Small intestine (tissue), 7 donors: ENCODE data around the gene TGM3. TPM values are rescaled to one million over a fixed set of nuclear protein-coding genes. Genes with fewer than 3 reads are reported as not detected.
A peak's percentile ranks its signal among the peaks of the same experiment; 100 is the strongest.

Experiments
- DNase-seq, 2 donors: peaks; one replicate each; pipeline versions ENCODE4 v3.0.0 to v3.0.0-alpha.2; 2013
- FAIRE-seq: peaks from 2 replicates; lab custom pipeline; 2012; peaks lifted over from hg19 to GRCh38; lab: Jason Lieb, UNC
- H3K27ac ChIP-seq, 3 donors: one replicate each; pipeline ENCODE4 v1.5.1; 2013; ENCODE audit warnings: low read length in 2 of 3, mild to moderate bottlenecking in 2 of 3, control low read depth in 1 of 3, inconsistent platforms in 1 of 3, low read depth in 1 of 3, moderate library complexity in 1 of 3
- H3K27me3 ChIP-seq, 3 donors: one replicate each; pipeline ENCODE4 v1.6.1; 2013; ENCODE audit warnings: low read length in 3 of 3, inconsistent platforms in 1 of 3; ENCODE audit not compliant: control insufficient read depth in 3 of 3, insufficient read depth in 3 of 3
- H3K36me3 ChIP-seq, 3 donors: one replicate each; pipeline ENCODE4 v1.6.1; 2013; ENCODE audit warnings: low read length in 3 of 3, inconsistent platforms in 1 of 3, low read depth in 1 of 3, mild to moderate bottlenecking in 1 of 3, moderate library complexity in 1 of 3; ENCODE audit not compliant: control insufficient read depth in 3 of 3, insufficient read depth in 2 of 3
- H3K4me1 ChIP-seq, 3 donors: one replicate each; pipeline ENCODE4 v1.6.1; 2013; ENCODE audit warnings: low read length in 2 of 3, inconsistent platforms in 1 of 3, low read depth in 1 of 3, mild to moderate bottlenecking in 1 of 3, moderate library complexity in 1 of 3; ENCODE audit not compliant: control insufficient read depth in 3 of 3, insufficient read depth in 2 of 3
- H3K4me3 ChIP-seq, 3 donors: one replicate each; pipeline ENCODE4 v1.5.1; 2013; ENCODE audit warnings: low read length in 3 of 3, control low read depth in 1 of 3, inconsistent platforms in 1 of 3, low read depth in 1 of 3, mild to moderate bottlenecking in 1 of 3, moderate library complexity in 1 of 3
- H3K9me3 ChIP-seq, 2 donors: one replicate each; pipeline ENCODE4 v1.6.1; 2013; ENCODE audit warnings: low read depth in 1 of 2, low read length in 1 of 2; ENCODE audit not compliant: control insufficient read depth in 2 of 2, insufficient read depth in 1 of 2
- WGBS, 3 donors: extraction: QIAGEN DNeasy Blood & Tissue Kit; methylation state at CpG; one replicate each; pipeline ENCODE4 v1.1.7; 2013; 5-methylcytosine and 5-hydroxymethylcytosine counted together
- polyA plus RNA-seq, 4 donors: library from polyadenylated mRNA; stranded (reverse) in 3 of 4; unstranded in 1 of 4; fragments of 200-250 nt in 3 of 4; fragments of 120-200 nt in 1 of 4; gene quantifications; one replicate each; pipeline versions ENCODE4 v1.2.1 to v1.2.3, GENCODE V29; 2013
- donor health status: healthy with polysubstance abuse.
- donor health status: control.
- donor health status: control.
- donor health status: Bipolar disorder and iron deficiency.
- donor health status: healthy.

The TGM3 gene
- polyA plus RNA-seq, 4 donors = 0.35 to 1.6 (median 0.87) TPM

DNA sequence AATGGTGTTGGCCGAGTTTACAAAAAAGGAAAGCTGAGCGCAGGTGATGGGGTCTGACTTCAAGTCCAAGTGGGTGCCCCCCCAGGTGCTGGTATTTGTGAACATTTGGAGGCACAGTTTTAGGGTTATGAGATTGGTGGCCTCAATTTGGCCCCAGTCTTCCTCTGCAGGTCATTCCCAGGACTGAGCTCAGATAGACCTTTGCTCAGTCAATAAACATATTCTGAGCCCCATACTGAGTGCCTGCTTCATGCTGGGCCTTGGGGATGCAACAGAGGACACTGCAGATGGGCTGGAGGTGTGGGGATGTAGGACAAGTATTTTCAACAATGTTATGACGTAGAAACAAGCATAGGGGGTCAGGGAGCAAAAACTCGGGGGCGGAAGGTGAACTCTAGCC lies 33.5 kb downstream of the TGM3 start:
- Histone ChIP-seq H3K36me3 (no peaks in the 10 kb centered on the region), H3K9me3 (no peaks in the 10 kb centered on the region), H3K27ac (no peak overlapping the region), H3K4me3 (no peak overlapping the region), H3K27me3 (peaks cover 0 to 4% (median 0%) of the 10 kb centered on the region in 3 donors), H3K4me1 (peaks cover 0 to 3% (median 0%) of the 10 kb centered on the region in 3 donors)
- 77 to 81% (median 79%) methylated on average over 5 of the region's 5 CpGs for WGBS, 3 donors
- FAIRE-seq (no peak), DNase-seq (peak in 1 of 2 donors; percentile 5)

- no peak for FAIRE-seq
- DNase-seq = peak; percentile 44 to 66
- Histone ChIP-seq H3K9me3 (no peaks in the 10 kb centered on the region), H3K27ac (peak overlapping the region in 1 of 3 donors; percentile 48), H3K36me3 (no peaks in the 10 kb centered on the region), H3K27me3 (peaks cover 0 to 4% (median 0%) of the 10 kb centered on the region in 3 donors), H3K4me1 (peaks cover 0 to 3% (median 0%) of the 10 kb centered on the region in 3 donors), H3K4me3 (no peak overlapping the region)
- 30 to 46% (median 32%) methylated on average over 3 of the region's 3 CpGs for WGBS, 3 donors
Observed at GRCh38 chr20:2330090-2330695, 34.4 kb downstream of the TGM3 start.

DNA sequence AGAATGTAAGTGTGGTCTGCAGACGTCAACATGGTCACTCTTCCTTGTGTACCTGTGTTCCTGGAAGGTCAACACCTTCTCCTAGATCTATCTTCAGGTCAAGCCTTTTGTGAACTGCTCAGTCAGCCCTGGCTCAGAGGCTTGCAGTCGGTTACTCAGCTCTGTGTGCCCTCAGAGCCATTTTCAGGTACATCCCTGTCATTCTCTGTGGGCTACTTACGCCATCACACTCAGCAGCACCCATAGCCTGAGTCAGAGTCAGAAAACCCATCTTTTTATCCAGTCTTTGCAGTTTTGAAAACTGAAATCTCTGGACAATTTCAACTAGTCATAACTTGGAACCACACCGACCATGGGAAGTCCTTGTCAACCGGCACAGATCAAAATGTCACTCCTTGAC lies 35.3 kb downstream of the TGM3 start:
- no peak overlapping the region for H3K27ac ChIP-seq
- 84 to 89% (median 84%) methylated on average over 5 of the region's 5 CpGs for WGBS, 3 donors
- peaks cover 0 to 3% (median 0%) of the 10 kb centered on the region in 3 donors for H3K4me1 ChIP-seq
- FAIRE-seq (no peak), DNase-seq (no peak)
- H3K4me3 ChIP-seq = no peak overlapping the region
- no peaks in the 10 kb centered on the region for H3K36me3 ChIP-seq
- peaks cover 0 to 4% (median 0%) of the 10 kb centered on the region in 3 donors for H3K27me3 ChIP-seq
- no peaks in the 10 kb centered on the region for H3K9me3 ChIP-seq

DNA sequence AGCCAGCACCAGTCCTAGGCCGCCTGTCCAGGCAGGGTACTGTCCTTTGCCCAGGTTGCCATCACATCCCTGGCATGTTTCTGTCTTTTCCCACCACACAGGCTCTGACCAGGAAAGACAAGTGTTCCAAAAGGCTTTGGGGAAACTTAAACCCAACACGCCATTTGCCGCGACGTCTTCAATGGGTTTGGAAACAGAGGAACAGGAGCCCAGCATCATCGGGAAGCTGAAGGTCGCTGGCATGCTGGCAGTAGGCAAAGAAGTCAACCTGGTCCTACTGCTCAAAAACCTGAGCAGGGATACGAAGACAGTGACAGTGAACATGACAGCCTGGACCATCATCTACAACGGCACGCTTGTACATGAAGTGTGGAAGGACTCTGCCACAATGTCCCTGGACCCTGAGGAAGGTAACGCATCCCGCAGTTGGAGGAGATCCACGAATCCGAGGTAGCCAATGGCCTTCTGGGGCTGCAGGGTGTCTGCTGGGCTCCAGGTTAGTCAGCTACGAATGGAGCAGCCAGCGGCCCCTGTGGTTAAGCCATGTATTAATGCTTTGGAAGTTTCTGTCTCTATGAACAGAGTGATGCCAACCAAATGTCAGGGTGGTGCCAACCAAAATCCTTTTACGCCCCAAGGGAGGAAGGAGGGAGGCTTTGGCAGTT lies 36.2 kb downstream of the TGM3 start:
- Histone ChIP-seq H3K36me3 (no peaks in the 10 kb centered on the region), H3K27ac (no peak overlapping the region), H3K9me3 (no peaks in the 10 kb centered on the region), H3K4me3 (no peak overlapping the region), H3K4me1 (peaks cover 0 to 3% (median 0%) of the 10 kb centered on the region in 3 donors), H3K27me3 (peaks cover 0 to 4% (median 0%) of the 10 kb centered on the region in 3 donors)
- FAIRE-seq = no peak
- no peak for DNase-seq
- 88 to 93% (median 91%) methylated on average over 17 of the region's 17 CpGs for WGBS, 3 donors

- Histone ChIP-seq H3K27me3 (peaks cover 0 to 4% (median 0%) of the 10 kb centered on the region in 3 donors), H3K9me3 (no peaks in the 10 kb centered on the region), H3K4me1 (peaks cover 0 to 3% (median 0%) of the 10 kb centered on the region in 3 donors), H3K36me3 (no peaks in the 10 kb centered on the region), H3K4me3 (no peak overlapping the region), H3K27ac (no peak overlapping the region)
- FAIRE-seq (no peak), DNase-seq (no peak)
- 34 to 62% (median 58%) methylated on average over 4 of the region's 4 CpGs for whole genome bisulfite sequencing, 3 donors
Observed at GRCh38 chr20:2332711-2333110, 36.9 kb downstream of the TGM3 start.

GRCh38 chr20:2333821-2334220 lies 38.0 kb downstream of the TGM3 start:
- FAIRE-seq = no peak
- Histone ChIP-seq H3K4me3 (no peak overlapping the region), H3K27ac (no peak overlapping the region), H3K27me3 (peaks cover 0 to 4% (median 0%) of the 10 kb centered on the region in 3 donors), H3K36me3 (no peaks in the 10 kb centered on the region), H3K4me1 (peaks cover 0 to 3% (median 0%) of the 10 kb centered on the region in 3 donors), H3K9me3 (no peaks in the 10 kb centered on the region)
- WGBS, 3 donors = 76 to 82% (median 79%) methylated on average over 6 of the region's 6 CpGs
- no peak for DNase-seq

- Histone ChIP-seq H3K27me3 (peaks cover 0 to 4% (median 0%) of the 10 kb centered on the region in 3 donors), H3K36me3 (no peaks in the 10 kb centered on the region), H3K9me3 (no peaks in the 10 kb centered on the region), H3K27ac (no peak overlapping the region), H3K4me1 (peaks cover 0 to 2% (median 0%) of the 10 kb centered on the region in 3 donors), H3K4me3 (no peak overlapping the region)
- WGBS, 3 donors = 82 to 83% (median 83%) methylated on average over 9 of the region's 9 CpGs
- no peak for DNase-seq
- FAIRE-seq = no peak
Observed at GRCh38 chr20:2335096-2335870, 39.5 kb downstream of the TGM3 start.

GRCh38 chr20:2336471-2336870 lies 40.7 kb downstream of the TGM3 start:
- DNase-seq = no peak
- FAIRE-seq = no peak
- H3K4me1 ChIP-seq = no peaks in the 10 kb centered on the region
- peaks cover 0 to 4% (median 0%) of the 10 kb centered on the region in 3 donors for H3K27me3 ChIP-seq
- no peaks in the 10 kb centered on the region for H3K9me3 ChIP-seq
- no peak overlapping the region for H3K27ac ChIP-seq
- no peak overlapping the region for H3K4me3 ChIP-seq
- 76 to 91% (median 83%) methylated on average over 4 of the region's 4 CpGs for WGBS, 3 donors
- no peaks in the 10 kb centered on the region for H3K36me3 ChIP-seq
